Jurkat, Clone E6-1 (cell line): ENCODE results near the gene PEX11B.

ENCODE experiments used
- DNase-seq: peaks from one replicate; pipeline ENCODE4 v3.0.0-alpha.2; 2011; ENCODE audit warnings: low read depth, low spot score
- H3K4me3 ChIP-seq: 2 replicates; pipeline ENCODE4 v1.5.1; 2011; ENCODE audit warnings: mild to moderate bottlenecking, low read length, control low read depth, moderate library complexity

PEX11B gene

DNA sequence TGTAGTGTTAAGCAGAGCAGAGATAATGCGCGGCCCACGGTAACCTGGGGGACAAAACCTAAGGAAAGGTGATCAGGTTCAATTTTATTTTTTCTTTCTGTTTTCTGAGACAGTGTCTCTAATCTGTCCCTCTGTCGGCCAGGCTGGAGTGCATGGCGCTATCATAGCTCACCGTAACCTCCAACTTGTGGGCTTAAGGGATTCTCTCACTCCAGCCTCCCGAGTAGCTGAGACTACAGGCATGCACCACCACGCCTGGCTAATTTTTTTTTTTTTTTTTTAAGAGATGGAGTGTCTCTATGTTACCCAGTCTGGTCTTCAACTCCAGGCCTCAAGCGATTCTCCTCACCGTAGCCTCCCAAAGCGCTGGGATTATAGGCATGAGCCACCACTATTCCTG, 32.1 kb downstream of the PEX11B start:
- H3K4me3 ChIP-seq, result peak overlapping the region; percentile 53; the same call in 1 of the 2 replicates
- no peak for DNase-seq

- peak within 1 kb of the TSS; percentile 53 for H3K4me3 ChIP-seq
- DNase-seq, result peak; percentile 34
Observed at GRCh38 chr1:145885738-145886287, 32.7 kb downstream of the PEX11B start, which contains the start of gene ANKRD35. TSS of gene ANKRD35 (minus strand) at chr1:145885866. CDS start at chr1:145885758, 108 bp downstream.

DNA sequence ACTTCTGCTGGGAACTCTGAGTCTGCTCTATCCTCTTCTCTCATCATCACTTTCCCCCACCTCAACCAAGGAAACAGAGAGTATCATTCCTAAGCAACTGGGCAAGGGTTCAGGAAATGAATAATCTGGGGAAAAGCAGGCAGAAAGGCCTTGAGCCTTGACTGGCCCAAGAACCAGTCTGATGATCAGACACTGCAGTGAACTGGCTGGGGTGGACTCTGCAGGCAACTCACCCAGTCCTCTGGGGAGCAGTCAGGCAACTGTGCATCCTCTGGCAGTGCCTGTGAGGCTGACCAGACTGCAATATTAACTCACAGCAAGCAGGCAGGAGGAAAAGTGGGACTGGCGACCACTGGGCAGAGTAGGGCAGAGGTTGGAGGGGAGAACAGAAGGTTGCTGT, 33.8 kb downstream of the PEX11B start:
- DNase-seq, result no peak
- no peak overlapping the region for H3K4me3 ChIP-seq

GRCh38 chr1:145879775-145880174, 38.7 kb downstream of the PEX11B start:
- DNase-seq, result no peak
- no peak overlapping the region for H3K4me3 ChIP-seq

DNA sequence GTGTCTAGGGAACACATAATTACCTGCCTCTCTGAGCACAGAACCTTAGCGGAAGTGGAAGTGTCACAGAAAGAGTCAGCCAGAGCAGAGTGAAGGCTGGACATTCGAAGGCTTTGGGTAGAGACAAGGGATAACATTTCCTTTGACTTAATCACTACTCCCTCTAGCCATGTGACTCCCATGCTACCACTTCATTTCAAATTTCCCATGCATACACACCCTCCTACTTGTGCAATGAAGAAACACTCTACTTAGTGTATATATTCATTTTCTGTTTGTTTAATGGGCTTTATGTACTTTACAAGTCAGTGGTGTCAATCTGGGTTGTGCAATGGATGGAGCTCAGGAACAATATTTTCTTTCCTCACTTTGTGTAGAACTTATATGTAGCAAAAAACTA, 39.8 kb downstream of the PEX11B start:
- DNase-seq, result no peak

DNA sequence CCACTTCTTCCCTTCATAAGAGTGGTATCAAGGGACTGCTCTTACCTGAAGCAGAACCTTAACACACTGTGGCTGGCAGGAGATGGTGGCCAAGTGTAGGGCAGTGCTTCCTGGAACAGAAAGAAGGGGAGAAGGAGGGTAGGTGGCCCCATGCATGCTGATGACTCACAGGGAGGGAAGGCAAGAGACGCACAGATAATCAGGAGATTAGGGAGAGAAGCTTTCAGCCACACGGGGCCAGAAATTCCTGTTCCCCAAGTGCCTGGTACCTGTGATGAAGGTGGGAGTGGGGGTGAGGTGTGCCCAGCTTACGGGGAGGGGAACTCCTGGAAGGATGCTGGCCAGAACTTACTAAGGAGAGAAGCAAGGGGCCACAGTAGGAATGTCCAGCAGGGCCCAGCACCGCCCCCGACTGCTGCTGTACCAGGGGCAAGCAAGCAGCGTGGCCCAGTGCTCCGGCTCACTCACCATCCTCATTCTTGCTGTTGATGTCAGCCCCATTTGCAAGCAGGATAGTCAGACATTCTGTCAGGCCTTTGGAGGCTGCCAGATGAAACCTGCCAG, 40.5 kb downstream of the PEX11B start:
- no peak overlapping the region for H3K4me3 ChIP-seq
- DNase-seq, result no peak

More for the DNA sequence above, 39.8 kb downstream of the PEX11B start:
- no peak overlapping the region for H3K4me3 ChIP-seq

DNA sequence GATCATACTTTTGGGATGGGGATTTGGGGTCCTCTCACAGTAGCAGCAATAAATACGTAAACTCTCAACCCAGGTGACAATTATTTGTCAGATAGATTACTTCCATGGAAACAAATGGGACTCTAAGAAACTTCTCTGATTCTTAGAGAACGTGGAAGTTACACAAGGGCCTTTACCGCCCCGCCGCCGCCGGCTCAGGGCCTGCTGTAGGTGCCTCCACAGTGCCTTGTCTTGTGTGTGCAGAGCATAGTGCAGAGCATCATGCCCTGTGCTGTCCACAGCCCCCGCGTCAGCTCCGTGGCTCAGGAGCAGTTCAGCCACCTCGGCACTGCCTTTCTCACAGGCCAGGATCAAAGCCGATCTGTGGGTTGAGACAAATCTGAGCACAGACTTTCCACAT, 43.9 kb downstream of the PEX11B start:
- no peak overlapping the region for H3K4me3 ChIP-seq
- no peak for DNase-seq

DNA sequence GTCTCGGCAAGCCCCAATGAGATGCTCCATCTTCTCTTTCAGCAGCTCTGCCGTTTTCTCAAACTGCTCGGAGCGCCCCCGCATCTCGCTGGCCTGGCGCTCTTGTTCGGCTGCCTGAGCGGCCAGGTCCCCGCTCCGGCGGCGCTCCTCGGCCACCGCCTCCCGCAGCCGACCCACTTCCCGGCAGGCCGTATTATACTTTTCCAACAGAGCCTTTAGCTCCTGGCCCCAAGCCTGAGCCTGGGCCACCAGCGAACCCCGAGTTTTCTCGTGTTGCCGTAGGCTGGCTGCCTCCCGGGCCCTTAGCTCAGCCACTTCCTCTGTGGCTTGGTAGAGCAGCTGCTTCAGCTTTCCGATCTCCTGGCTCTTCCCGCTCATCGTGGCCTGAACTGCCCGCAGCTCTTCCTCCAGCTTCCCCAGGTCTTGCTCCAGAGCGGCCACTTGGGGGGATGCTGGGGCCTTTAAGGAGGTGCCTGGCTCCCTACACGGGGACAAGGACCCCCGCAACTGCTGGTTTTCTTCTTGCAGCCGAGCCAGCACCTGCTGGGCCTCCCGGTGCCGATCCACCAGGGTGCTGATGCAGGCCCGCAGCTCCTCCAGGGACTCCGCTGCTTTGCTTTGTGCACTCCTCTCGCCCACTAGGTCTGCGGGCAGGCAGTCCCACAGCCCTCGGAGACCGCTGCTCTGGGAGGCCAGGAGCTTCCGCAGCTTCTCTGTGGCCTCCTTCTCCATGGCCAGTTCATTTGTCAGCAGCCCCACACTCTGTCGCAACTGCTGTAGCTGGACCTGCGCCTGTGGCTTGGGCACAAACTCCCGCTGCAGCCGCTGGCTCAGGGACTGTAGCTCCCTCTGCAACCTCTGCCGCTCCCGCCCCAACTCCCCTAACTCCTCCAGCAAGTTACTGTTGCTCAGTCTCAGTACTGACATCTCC, 46.3 kb downstream of the PEX11B start:
- no peak overlapping the region for H3K4me3 ChIP-seq
- no peak for DNase-seq

DNA sequence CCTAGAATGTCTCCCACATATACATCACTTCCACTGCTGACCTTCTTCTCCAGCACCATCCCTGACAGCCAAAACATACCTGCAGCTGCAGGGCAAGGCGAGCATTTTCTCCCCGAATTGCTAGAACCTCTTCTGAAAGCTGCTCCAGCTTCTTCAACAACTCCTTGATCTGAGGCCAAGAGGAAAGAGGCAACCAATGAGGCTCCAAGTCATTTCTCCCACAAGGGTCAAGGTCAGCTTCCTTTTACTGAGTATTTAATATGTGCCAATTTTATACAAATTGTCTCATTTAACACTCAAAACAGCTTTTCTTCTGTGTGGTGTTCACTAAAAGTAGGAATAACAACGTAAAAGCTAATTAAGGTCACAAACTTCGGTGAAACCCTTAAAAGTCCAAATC, 50.3 kb downstream of the PEX11B start:
- no peak for DNase-seq
- no peak overlapping the region for H3K4me3 ChIP-seq

DNA sequence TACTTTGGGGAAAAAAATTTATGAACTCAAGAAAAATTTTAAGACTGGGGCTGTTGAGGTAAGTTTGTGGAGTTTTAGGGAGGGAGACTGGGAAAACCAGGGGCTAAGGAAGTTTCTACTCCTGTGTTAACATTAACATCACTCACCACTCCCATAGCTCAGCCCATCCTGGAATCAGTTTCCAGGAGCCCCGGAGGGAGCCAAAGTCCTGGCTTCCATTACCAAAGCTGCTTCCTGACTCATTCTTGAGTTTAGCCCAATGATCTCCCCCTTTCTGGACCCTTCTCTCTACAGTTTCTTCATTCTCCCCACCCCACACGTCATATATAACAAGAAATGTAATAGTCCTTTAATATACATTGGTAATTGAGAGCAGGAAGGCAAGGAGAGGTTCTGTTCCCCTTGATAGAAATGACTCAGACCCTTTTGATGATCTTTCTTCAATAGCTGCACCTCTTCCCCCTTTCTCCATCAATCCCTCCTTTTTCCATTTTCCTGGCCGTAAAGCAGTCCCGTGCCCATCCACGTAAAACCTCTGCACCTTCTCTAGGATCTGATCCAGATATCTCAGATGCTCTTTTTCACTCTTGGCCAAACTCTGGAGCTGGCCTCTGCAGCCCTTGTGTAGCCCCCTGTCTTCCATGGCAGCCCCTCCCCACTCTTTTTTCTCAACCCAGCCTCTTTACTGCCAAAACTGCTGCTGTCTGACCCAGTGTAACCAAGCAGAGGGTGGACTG, 55.1 kb downstream of the PEX11B start:
- no peak overlapping the region for H3K4me3 ChIP-seq
- no peak for DNase-seq
